ENCODE results near the gene GTF2H2C.
A peak's percentile ranks its signal among the peaks of the same experiment; 100 is the strongest.
"Not testable (repeated sequence)": the region's sequence is repeated elsewhere in the genome, so short reads cannot be mapped to it uniquely, and the experiment has no call there.

GTF2H2C gene

DNA sequence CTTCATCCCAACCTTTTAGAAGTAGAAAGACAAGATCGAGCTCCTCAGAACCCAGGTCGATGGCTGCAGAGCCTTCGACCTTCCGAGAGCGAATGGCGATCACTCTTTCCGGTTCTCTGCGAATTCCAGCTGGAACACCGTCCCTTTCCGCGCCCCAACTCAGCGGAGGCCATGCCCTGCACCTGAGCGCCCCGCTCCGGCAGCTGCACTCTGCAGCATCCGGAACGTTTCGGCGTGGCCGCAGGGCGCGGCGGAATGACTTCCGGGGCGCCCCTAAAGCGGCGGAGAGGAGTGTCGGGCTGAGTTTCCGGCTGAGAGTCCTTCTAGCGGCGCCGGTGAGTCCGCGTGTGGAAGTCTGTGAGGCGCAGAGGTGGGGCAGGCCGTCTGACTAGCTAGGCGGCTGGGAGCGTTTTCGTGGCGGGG lies at the start of gene GTF2H2C:
GTF2H2C (plus strand) TSS at position 284 of the 423 bp plus-strand sequence. CDS start 4,942 bp downstream, outside the sequence.
- ATAC-seq = peak; percentile 99

DNA sequence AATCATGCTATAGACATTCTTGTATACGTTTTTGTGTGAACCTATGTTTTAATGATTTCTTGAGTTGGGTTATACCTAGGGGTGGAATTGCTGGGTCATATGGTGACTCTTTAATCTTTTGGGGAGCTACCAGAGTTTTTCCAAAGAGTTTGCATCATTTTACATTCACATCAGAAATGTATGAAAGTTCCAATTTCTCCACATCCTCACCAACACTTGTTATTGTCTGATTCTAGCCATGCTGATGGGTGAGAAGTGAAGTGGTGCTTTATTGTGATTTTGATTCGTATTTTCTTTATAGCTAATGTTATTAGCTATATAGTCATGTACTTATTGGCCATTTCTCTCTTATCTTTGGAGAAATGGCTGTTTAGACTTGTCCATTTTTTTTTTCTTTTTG lies 49.3 kb upstream of the GTF2H2C start:
- TF ChIP-seq OSR1 (CRISPR knock-in tag; IDR thresholded peaks at IDR 0.05) (no peak), ZFP3 (CRISPR knock-in tag; IDR thresholded peaks at IDR 0.05) (no peak), ESRRG (CRISPR knock-in tag; IDR thresholded peaks at IDR 0.05) (no peak), ZNF565 (CRISPR knock-in tag; conservative IDR thresholded peaks at IDR 0.05; ENCODE audit: low read depth) (no peak), BACH2 (CRISPR knock-in tag; IDR thresholded peaks at IDR 0.05; ENCODE audit: borderline replicate concordance) (no peak), GLIS3 (CRISPR knock-in tag; IDR thresholded peaks at IDR 0.05) (no peak), TOX (CRISPR knock-in tag; IDR thresholded peaks at IDR 0.05; ENCODE audit: borderline replicate concordance) (no peak), ARNTL (CRISPR knock-in tag; IDR thresholded peaks at IDR 0.05; ENCODE audit: borderline replicate concordance, low read depth) (no peak), RARB (CRISPR knock-in tag; IDR thresholded peaks at IDR 0.05) (no peak), ISL1 (CRISPR knock-in tag; IDR thresholded peaks at IDR 0.05) (no peak), ZC3H10 (CRISPR knock-in tag; IDR thresholded peaks at IDR 0.05) (no peak), ZNF8 (CRISPR knock-in tag; IDR thresholded peaks at IDR 0.05) (no peak), ZNF70 (CRISPR knock-in tag; IDR thresholded peaks at IDR 0.05) (no peak), SNAI2 (CRISPR knock-in tag; IDR thresholded peaks at IDR 0.05) (no peak), PPARA (CRISPR knock-in tag; IDR thresholded peaks at IDR 0.05; ENCODE audit: borderline replicate concordance) (no peak)
- TF ChIP-seq, protein P1, sequence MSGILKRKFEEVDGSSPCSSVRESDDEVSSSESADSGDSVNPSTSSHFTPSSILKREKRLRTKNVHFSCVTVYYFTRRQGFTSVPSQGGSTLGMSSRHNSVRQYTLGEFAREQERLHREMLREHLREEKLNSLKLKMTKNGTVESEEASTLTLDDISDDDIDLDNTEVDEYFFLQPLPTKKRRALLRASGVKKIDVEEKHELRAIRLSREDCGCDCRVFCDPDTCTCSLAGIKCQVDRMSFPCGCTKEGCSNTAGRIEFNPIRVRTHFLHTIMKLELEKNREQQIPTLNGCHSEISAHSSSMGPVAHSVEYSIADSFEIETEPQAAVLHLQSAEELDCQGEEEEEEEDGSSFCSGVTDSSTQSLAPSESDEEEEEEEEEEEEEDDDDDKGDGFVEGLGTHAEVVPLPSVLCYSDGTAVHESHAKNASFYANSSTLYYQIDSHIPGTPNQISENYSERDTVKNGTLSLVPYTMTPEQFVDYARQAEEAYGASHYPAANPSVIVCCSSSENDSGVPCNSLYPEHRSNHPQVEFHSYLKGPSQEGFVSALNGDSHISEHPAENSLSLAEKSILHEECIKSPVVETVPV (CRISPR knock-in tag; IDR thresholded peaks at IDR 0.05) = no peak
- TF ChIP-seq, protein P2, sequence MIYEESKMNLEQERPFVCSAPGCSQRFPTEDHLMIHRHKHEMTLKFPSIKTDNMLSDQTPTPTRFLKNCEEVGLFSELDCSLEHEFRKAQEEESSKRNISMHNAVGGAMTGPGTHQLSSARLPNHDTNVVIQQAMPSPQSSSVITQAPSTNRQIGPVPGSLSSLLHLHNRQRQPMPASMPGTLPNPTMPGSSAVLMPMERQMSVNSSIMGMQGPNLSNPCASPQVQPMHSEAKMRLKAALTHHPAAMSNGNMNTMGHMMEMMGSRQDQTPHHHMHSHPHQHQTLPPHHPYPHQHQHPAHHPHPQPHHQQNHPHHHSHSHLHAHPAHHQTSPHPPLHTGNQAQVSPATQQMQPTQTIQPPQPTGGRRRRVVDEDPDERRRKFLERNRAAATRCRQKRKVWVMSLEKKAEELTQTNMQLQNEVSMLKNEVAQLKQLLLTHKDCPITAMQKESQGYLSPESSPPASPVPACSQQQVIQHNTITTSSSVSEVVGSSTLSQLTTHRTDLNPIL (CRISPR knock-in tag; IDR thresholded peaks at IDR 0.05; ENCODE audit: low read depth) = no peak
- TF ChIP-seq, protein P3, sequence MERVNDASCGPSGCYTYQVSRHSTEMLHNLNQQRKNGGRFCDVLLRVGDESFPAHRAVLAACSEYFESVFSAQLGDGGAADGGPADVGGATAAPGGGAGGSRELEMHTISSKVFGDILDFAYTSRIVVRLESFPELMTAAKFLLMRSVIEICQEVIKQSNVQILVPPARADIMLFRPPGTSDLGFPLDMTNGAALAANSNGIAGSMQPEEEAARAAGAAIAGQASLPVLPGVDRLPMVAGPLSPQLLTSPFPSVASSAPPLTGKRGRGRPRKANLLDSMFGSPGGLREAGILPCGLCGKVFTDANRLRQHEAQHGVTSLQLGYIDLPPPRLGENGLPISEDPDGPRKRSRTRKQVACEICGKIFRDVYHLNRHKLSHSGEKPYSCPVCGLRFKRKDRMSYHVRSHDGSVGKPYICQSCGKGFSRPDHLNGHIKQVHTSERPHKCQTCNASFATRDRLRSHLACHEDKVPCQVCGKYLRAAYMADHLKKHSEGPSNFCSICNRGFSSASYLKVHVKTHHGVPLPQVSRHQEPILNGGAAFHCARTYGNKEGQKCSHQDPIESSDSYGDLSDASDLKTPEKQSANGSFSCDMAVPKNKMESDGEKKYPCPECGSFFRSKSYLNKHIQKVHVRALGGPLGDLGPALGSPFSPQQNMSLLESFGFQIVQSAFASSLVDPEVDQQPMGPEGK (CRISPR knock-in tag; IDR thresholded peaks at IDR 0.05; ENCODE audit: borderline replicate concordance) = no peak
- no peak for ATAC-seq

DNA sequence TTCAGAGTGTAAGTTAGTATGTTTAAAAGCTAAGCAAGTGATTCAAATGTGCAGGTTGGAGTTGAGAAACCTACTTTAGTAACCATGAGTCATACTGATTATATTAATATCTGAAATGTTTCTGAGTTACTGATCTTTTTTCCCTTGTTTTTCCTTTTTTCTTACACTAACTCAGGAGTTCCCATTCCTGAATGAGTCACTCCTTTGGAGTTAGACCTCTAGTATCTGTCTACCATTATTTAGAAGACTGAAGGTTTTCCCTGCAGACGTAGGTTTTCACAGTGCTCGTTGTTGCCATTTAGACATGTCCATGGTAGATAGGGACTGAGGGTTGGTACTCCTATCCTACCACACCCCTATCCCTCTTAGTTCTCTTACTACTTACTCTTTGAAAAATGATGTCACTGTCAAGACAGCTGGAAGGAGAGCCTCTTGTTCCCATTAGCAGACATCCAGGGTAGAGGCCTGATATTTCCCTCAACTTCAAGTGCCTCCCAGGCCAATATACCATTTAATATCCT lies 47.2 kb upstream of the GTF2H2C start:
- ATAC-seq = peak; percentile 93

DNA sequence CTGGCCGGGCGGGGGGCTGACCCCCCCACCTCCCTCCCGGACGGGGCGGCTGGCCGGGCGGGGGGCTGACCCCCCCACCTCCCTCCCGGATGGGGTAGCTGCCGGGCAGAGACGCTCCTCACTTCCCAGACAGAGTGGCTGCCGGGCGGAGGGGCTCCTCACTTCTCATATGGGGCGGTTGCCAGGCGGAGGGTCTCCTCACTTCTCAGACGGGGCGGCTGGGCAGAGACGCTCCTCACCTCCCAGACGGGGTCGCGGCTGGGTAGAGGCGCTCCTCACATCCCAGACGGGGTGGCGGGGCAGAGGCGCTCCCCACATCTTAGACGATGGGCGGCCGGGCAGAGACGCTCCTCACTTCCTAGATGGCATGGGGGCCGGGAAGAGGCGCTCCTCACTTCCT lies 44.4 kb upstream of the GTF2H2C start:
- ATAC-seq = not testable (repeated sequence)

More for the DNA sequence above, 47.2 kb upstream of the GTF2H2C start:
- TF ChIP-seq BACH2 (CRISPR knock-in tag; IDR thresholded peaks at IDR 0.05; ENCODE audit: borderline replicate concordance) (no peak), ZNF8 (CRISPR knock-in tag; IDR thresholded peaks at IDR 0.05) (no peak), SNAI2 (CRISPR knock-in tag; IDR thresholded peaks at IDR 0.05) (no peak), GLIS3 (CRISPR knock-in tag; IDR thresholded peaks at IDR 0.05) (no peak), ZC3H10 (CRISPR knock-in tag; IDR thresholded peaks at IDR 0.05) (0 out of 2 replicates have a peak, but pooled peaks have one; percentile 16), ESRRG (CRISPR knock-in tag; IDR thresholded peaks at IDR 0.05) (no peak), OSR1 (CRISPR knock-in tag; IDR thresholded peaks at IDR 0.05) (peak; percentile 23; the same call in 1 of the 2 replicates), ZFP3 (CRISPR knock-in tag; IDR thresholded peaks at IDR 0.05) (peak; percentile 94), ZFP30 (CRISPR knock-in tag; IDR thresholded peaks at IDR 0.05) (no peak), CSDC2 (CRISPR knock-in tag; IDR thresholded peaks at IDR 0.05) (0 out of 2 replicates have a peak, but pooled peaks have one; percentile 61), ZNF565 (CRISPR knock-in tag; conservative IDR thresholded peaks at IDR 0.05; ENCODE audit: low read depth) (no peak), ISL1 (CRISPR knock-in tag; IDR thresholded peaks at IDR 0.05) (peak; percentile 43)
- TF ChIP-seq, protein P3 (CRISPR knock-in tag; IDR thresholded peaks at IDR 0.05; ENCODE audit: borderline replicate concordance) = no peak
- TF ChIP-seq, protein P4, sequence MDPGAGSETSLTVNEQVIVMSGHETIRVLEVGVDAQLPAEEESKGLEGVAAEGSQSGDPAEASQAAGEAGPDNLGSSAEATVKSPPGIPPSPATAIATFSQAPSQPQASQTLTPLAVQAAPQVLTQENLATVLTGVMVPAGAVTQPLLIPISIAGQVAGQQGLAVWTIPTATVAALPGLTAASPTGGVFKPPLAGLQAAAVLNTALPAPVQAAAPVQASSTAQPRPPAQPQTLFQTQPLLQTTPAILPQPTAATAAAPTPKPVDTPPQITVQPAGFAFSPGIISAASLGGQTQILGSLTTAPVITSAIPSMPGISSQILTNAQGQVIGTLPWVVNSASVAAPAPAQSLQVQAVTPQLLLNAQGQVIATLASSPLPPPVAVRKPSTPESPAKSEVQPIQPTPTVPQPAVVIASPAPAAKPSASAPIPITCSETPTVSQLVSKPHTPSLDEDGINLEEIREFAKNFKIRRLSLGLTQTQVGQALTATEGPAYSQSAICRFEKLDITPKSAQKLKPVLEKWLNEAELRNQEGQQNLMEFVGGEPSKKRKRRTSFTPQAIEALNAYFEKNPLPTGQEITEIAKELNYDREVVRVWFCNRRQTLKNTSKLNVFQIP (CRISPR knock-in tag; IDR thresholded peaks at IDR 0.05; ENCODE audit: borderline replicate concordance, low read depth) = no peak
- TF ChIP-seq, protein P5, sequence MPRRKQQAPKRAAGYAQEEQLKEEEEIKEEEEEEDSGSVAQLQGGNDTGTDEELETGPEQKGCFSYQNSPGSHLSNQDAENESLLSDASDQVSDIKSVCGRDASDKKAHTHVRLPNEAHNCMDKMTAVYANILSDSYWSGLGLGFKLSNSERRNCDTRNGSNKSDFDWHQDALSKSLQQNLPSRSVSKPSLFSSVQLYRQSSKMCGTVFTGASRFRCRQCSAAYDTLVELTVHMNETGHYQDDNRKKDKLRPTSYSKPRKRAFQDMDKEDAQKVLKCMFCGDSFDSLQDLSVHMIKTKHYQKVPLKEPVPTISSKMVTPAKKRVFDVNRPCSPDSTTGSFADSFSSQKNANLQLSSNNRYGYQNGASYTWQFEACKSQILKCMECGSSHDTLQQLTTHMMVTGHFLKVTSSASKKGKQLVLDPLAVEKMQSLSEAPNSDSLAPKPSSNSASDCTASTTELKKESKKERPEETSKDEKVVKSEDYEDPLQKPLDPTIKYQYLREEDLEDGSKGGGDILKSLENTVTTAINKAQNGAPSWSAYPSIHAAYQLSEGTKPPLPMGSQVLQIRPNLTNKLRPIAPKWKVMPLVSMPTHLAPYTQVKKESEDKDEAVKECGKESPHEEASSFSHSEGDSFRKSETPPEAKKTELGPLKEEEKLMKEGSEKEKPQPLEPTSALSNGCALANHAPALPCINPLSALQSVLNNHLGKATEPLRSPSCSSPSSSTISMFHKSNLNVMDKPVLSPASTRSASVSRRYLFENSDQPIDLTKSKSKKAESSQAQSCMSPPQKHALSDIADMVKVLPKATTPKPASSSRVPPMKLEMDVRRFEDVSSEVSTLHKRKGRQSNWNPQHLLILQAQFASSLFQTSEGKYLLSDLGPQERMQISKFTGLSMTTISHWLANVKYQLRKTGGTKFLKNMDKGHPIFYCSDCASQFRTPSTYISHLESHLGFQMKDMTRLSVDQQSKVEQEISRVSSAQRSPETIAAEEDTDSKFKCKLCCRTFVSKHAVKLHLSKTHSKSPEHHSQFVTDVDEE (CRISPR knock-in tag; IDR thresholded peaks at IDR 0.05) = no peak
